ENCODE measurements around the gene DCDC2C. TPM values are rescaled to one million over a fixed set of nuclear protein-coding genes. Genes with fewer than 3 reads are reported as not detected.

Gene DCDC2C
- total and polyA plus RNA-seq, 2 donors from 2014 or later: not detected

- no peaks in the 10 kb centered on the region for H3K36me3 ChIP-seq (ENCODE audit: control insufficient read depth in 2 of 3, insufficient read depth in 3 of 3, low read length in 3 of 3)
- intact Hi-C loops (cut with DNase I): no loop called here
- no peaks in the 10 kb centered on the region for H3K9me3 ChIP-seq (ENCODE audit: control insufficient read depth in 2 of 3, insufficient read depth in 1 of 3, low read length in 3 of 3)
- TF ChIP-seq, protein P1, sequence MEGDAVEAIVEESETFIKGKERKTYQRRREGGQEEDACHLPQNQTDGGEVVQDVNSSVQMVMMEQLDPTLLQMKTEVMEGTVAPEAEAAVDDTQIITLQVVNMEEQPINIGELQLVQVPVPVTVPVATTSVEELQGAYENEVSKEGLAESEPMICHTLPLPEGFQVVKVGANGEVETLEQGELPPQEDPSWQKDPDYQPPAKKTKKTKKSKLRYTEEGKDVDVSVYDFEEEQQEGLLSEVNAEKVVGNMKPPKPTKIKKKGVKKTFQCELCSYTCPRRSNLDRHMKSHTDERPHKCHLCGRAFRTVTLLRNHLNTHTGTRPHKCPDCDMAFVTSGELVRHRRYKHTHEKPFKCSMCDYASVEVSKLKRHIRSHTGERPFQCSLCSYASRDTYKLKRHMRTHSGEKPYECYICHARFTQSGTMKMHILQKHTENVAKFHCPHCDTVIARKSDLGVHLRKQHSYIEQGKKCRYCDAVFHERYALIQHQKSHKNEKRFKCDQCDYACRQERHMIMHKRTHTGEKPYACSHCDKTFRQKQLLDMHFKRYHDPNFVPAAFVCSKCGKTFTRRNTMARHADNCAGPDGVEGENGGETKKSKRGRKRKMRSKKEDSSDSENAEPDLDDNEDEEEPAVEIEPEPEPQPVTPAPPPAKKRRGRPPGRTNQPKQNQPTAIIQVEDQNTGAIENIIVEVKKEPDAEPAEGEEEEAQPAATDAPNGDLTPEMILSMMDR (IDR thresholded peaks at IDR 0.05; ENCODE audit: borderline replicate concordance, extremely low read depth, insufficient read depth): no peak
- H3K27ac ChIP-seq (ENCODE audit: low read depth in 2 of 2, low read length in 2 of 2): no peak overlapping the region
- DNase-seq: no peak
- no peak overlapping the region for H3K9ac ChIP-seq (ENCODE audit: low read length in 3 of 3)
- no peaks in the 10 kb centered on the region for H3K27me3 ChIP-seq (ENCODE audit: control insufficient read depth, insufficient read depth, low read length)
- no peaks in the 10 kb centered on the region for H3K4me1 ChIP-seq (ENCODE audit: control insufficient read depth in 2 of 3, insufficient read depth in 2 of 3, low read depth in 1 of 3, low read length in 3 of 3)
- FAIRE-seq: no peak
- no peak overlapping the region for H3K4me3 ChIP-seq (ENCODE audit: low read length in 3 of 3)
Observed at GRCh38 chr2:3864943-3865865, 161.8 kb downstream of the DCDC2C start.

DNA sequence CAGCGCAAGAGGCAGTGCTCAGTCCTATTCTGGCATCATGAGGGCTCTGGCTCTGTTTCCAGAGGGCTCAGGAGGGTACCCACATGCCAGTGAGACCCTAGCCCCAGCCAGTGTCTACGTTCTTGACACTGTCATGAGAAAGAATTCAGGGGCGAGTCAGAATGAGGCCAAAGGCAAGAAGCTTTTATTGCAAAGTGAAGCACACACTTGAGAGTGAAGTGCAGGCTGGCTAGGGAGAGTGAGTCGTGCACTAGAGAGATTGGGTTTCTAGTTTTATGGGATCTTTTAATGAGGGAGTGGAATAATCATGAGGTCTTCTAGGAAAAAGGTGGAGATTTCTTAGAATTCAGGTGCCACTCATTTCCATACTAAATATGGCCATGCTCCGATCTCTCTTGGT is 164.1 kb downstream of the DCDC2C start:
- Histone ChIP-seq H3K27me3 (ENCODE audit: control insufficient read depth, insufficient read depth, low read length) (no peaks in the 10 kb centered on the region), H3K4me3 (ENCODE audit: low read length in 3 of 3) (no peak overlapping the region), H3K9me3 (ENCODE audit: control insufficient read depth in 2 of 3, insufficient read depth in 1 of 3, low read length in 3 of 3) (no peaks in the 10 kb centered on the region), H3K36me3 (ENCODE audit: control insufficient read depth in 2 of 3, insufficient read depth in 3 of 3, low read length in 3 of 3) (no peaks in the 10 kb centered on the region), H3K4me1 (ENCODE audit: control insufficient read depth in 2 of 3, insufficient read depth in 2 of 3, low read depth in 1 of 3, low read length in 3 of 3) (no peaks in the 10 kb centered on the region), H3K9ac (ENCODE audit: low read length in 3 of 3) (no peak overlapping the region), H3K27ac (ENCODE audit: low read depth in 2 of 2, low read length in 2 of 2) (no peak overlapping the region)
- no peak for FAIRE-seq
- TF ChIP-seq, protein P1 (IDR thresholded peaks at IDR 0.05; ENCODE audit: borderline replicate concordance, extremely low read depth, insufficient read depth): no peak
- DNase-seq: peak in 2 of 5 donors; percentile 39 to 41
- intact Hi-C loops (cut with DNase I): no loop called here

DNA sequence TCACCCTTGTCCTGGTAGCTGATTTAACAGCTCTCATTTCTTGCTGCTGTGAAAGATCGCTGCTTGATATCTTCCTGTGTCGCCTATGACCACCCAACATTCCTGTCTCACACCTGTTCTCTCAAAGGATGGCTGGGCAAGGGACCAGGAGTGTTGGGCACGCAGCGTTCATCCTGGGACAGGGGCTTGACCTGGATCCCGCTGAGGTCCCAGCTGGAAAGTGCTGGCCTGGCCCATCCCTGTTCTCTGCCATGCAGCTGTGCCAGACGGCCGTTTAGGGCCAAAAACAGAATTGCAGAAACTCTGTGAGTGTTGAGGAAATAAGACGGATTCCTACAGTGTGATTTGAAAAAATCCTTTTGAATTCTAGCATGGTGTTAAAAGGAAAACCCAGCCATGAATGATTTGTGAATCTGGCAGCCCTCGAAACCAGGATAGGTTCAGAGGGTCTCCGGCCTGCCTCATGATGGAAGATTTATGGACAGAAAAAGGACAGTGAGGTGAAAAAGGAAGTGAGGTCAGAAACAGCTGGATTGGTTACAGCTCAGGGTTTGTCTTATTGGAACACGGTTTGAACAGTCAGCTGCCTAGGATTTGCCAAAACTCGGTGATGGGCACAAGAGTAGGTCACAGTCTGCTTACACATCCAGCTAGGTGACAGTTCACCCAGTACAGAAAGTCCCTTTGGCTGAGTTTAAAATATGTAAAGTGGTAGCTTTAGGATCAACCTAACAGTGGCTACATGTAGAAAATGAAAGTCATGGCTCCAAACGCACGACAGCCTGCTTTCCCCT is 164.8 kb downstream of the DCDC2C start:
- Histone ChIP-seq H3K9ac (ENCODE audit: low read length in 3 of 3) (no peak overlapping the region), H3K36me3 (ENCODE audit: control insufficient read depth in 2 of 3, insufficient read depth in 3 of 3, low read length in 3 of 3) (no peaks in the 10 kb centered on the region), H3K4me1 (ENCODE audit: control insufficient read depth in 2 of 3, insufficient read depth in 2 of 3, low read depth in 1 of 3, low read length in 3 of 3) (no peaks in the 10 kb centered on the region), H3K27me3 (ENCODE audit: control insufficient read depth, insufficient read depth, low read length) (no peaks in the 10 kb centered on the region), H3K27ac (ENCODE audit: low read depth in 2 of 2, low read length in 2 of 2) (no peak overlapping the region), H3K9me3 (ENCODE audit: control insufficient read depth in 2 of 3, insufficient read depth in 1 of 3, low read length in 3 of 3) (no peaks in the 10 kb centered on the region), H3K4me3 (ENCODE audit: low read length in 3 of 3) (no peak overlapping the region)
- intact Hi-C loops (cut with DNase I): no loop called here
- DNase-seq (peak in 1 of 5 donors; percentile 9), FAIRE-seq (no peak)
- TF ChIP-seq, protein P1 (IDR thresholded peaks at IDR 0.05; ENCODE audit: borderline replicate concordance, extremely low read depth, insufficient read depth): no peak

Measured in kidney (tissue), 14 donors.